Measurements from ENCODE around the gene COIL. TPM values are rescaled to one million over a fixed set of nuclear protein-coding genes. Genes with fewer than 3 reads are reported as not detected.

The COIL gene
- total and polyA plus RNA-seq, 2 donors (not counting 1 experiment from before 2014, with no cell fraction given): 3.7 to 19.8 TPM

DNA sequence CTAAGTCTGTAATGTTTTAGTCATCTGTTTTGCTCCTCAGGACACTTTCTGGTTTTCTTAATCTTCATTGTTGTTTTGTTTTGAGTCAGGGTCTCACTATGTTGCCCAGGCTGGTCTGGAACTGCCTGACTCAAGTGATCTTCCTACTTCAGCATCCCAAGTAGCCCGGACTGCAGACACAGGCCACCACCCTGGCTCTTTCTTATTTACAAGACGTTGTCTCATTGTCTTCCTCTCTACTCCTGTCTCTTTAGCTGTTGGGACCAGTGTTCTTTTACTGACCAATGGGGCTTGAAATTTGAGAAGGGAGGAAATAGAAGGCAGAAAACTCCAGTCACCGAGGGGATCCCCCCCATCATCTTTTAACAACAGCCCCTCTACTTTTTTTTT lies 18.2 kb upstream of the COIL start:
- intact Hi-C loops (cut with micrococcal nuclease): no loop called here

More for the DNA sequence above, 18.2 kb upstream of the COIL start:
- Mint-ChIP-seq H3K9me3 (ENCODE audit: insufficient read depth) (no peaks in the 10 kb centered on the region), H3K4me1 (peaks cover 35% of the 10 kb centered on the region), H3K4me3 (peak overlapping the region; percentile 96), H3K27ac (peak overlapping the region; percentile 95), H3K27me3 (no peaks in the 10 kb centered on the region)
- Histone ChIP-seq H3K27ac (ENCODE audit: low read length in 2 of 2) (peak overlapping the region; percentile 44 to 76), H3K4me1 (ENCODE audit: control insufficient read depth in 2 of 2, insufficient read depth in 2 of 2, low read length in 2 of 2) (peaks cover 13 to 24% of the 10 kb centered on the region in 2 donors), H4K20me1 (ENCODE audit: control insufficient read depth, insufficient read depth, low read length, poor library complexity, severe bottlenecking) (peaks cover 24% of the 10 kb centered on the region), H3K79me2 (ENCODE audit: control insufficient read depth, insufficient read depth, low read length) (peaks cover 49% of the 10 kb centered on the region), H3K4me3 (ENCODE audit: control extremely low read depth in 1 of 5, extremely low read depth in 1 of 5, insufficient read depth in 1 of 5, low read depth in 2 of 5, low read length in 4 of 5) (peak overlapping the region in 3 of 5 experiments; percentile 67 to 87 (median 81)), H2AFZ (ENCODE audit: insufficient read depth, low read depth, low read length, poor library complexity, severe bottlenecking) (peak overlapping the region; percentile 84), H3K27me3 (replicated peaks in 1 of 4; ENCODE audit: control extremely low read depth in 1 of 4, control insufficient read depth in 3 of 4, insufficient read depth in 4 of 4, low read length in 3 of 4) (no peaks in the 10 kb centered on the region), H3K9me3 (ENCODE audit: control extremely low read depth in 1 of 3, control insufficient read depth in 2 of 3, insufficient read depth in 1 of 3, low read length in 2 of 3) (no peaks in the 10 kb centered on the region), H3K36me3 (replicated peaks in 1 of 2; ENCODE audit: control extremely low read depth in 1 of 2, control insufficient read depth in 1 of 2, extremely low read depth in 1 of 2, insufficient read depth in 2 of 2, low read length in 1 of 2) (peaks cover 0 to 29% of the 10 kb centered on the region in 2 experiments), H3K4me2 (replicated peaks; ENCODE audit: low read depth, low read length, poor library complexity, severe bottlenecking) (peak overlapping the region; percentile 90), H3K9ac (ENCODE audit: low read length) (peak overlapping the region; percentile 84)
- TF ChIP-seq, protein P1, sequence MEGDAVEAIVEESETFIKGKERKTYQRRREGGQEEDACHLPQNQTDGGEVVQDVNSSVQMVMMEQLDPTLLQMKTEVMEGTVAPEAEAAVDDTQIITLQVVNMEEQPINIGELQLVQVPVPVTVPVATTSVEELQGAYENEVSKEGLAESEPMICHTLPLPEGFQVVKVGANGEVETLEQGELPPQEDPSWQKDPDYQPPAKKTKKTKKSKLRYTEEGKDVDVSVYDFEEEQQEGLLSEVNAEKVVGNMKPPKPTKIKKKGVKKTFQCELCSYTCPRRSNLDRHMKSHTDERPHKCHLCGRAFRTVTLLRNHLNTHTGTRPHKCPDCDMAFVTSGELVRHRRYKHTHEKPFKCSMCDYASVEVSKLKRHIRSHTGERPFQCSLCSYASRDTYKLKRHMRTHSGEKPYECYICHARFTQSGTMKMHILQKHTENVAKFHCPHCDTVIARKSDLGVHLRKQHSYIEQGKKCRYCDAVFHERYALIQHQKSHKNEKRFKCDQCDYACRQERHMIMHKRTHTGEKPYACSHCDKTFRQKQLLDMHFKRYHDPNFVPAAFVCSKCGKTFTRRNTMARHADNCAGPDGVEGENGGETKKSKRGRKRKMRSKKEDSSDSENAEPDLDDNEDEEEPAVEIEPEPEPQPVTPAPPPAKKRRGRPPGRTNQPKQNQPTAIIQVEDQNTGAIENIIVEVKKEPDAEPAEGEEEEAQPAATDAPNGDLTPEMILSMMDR (IDR thresholded peaks at IDR 0.05): no peak
- TF ChIP-seq EZH2 (IDR thresholded peaks at IDR 0.05; ENCODE audit: borderline replicate concordance, insufficient read depth, low read depth, low read length, poor library complexity, severe bottlenecking): no peak
- 57% methylated on average over 1 of the region's 3 CpGs for WGBS (ENCODE audit: insufficient coverage)
- ATAC-seq (ENCODE audit: low read depth): no peak
- POLR2A ChIA-PET: interaction anchor here (1.0 to 3.3 kb wide), 4 partner anchors 11 to 109 kb away, joined by 4 to 21 read pairs (median 6); partner anchors contain the start of gene AKAP1
- CTCF ChIA-PET: interaction anchor here (0.5 to 3.4 kb wide), 4 partner anchors 18 to 28 kb away, joined by 3 to 14 read pairs (median 7); partner anchors contain the start of gene COIL
- DNase-seq: no peak

Data from B cell (primary cell).